Loucy (cell line): Measurements from ENCODE around the gene ACAD10.
"Not testable (repeated sequence)": the region's sequence is repeated elsewhere in the genome, so short reads cannot be mapped to it uniquely, and the experiment has no call there.

Experiments used
- EZH2phosphoT487 ChIP-seq: fragments of 200-600 bp; IDR thresholded peaks from 2 replicates; pipeline ENCODE4 v1.6.1; 2018; ENCODE audit warnings: antibody characterized with exemption, mild to moderate bottlenecking, moderate library complexity, borderline replicate concordance
- TF ChIP-seq, protein P1 (sequence below): fragments of 200-600 bp; sonication (generic); conservative IDR thresholded peaks from 2 replicates; pipeline ENCODE4 v1.5.1; 2014; ENCODE audit warnings: mild to moderate bottlenecking, antibody characterized with exemption, low read length

DNA sequence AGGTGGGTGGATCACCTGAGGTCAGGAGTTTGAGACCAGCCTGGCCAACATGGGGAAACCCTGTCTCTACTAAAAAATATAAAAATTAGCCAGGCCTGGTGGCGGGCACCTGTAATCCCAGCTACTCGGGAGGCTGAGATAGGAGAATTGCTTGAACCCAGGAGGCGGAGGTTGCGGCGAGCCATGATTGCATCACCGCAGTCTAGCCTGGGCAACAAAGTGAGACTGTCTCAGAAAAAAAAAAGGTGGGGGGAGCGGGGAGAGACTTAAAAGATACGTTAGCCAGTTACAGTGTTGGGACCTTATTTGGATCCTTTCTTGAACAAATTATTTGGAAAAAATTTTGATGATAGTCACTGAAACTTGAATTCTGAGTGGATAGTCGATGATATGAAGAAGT, 53.7 kb downstream of the ACAD10 start:
- TF ChIP-seq, protein P1, sequence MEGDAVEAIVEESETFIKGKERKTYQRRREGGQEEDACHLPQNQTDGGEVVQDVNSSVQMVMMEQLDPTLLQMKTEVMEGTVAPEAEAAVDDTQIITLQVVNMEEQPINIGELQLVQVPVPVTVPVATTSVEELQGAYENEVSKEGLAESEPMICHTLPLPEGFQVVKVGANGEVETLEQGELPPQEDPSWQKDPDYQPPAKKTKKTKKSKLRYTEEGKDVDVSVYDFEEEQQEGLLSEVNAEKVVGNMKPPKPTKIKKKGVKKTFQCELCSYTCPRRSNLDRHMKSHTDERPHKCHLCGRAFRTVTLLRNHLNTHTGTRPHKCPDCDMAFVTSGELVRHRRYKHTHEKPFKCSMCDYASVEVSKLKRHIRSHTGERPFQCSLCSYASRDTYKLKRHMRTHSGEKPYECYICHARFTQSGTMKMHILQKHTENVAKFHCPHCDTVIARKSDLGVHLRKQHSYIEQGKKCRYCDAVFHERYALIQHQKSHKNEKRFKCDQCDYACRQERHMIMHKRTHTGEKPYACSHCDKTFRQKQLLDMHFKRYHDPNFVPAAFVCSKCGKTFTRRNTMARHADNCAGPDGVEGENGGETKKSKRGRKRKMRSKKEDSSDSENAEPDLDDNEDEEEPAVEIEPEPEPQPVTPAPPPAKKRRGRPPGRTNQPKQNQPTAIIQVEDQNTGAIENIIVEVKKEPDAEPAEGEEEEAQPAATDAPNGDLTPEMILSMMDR: not testable (repeated sequence)
- TF ChIP-seq EZH2phosphoT487: not testable (repeated sequence)
